ENCODE measurements around the gene PAM.

Gene PAM

DNA sequence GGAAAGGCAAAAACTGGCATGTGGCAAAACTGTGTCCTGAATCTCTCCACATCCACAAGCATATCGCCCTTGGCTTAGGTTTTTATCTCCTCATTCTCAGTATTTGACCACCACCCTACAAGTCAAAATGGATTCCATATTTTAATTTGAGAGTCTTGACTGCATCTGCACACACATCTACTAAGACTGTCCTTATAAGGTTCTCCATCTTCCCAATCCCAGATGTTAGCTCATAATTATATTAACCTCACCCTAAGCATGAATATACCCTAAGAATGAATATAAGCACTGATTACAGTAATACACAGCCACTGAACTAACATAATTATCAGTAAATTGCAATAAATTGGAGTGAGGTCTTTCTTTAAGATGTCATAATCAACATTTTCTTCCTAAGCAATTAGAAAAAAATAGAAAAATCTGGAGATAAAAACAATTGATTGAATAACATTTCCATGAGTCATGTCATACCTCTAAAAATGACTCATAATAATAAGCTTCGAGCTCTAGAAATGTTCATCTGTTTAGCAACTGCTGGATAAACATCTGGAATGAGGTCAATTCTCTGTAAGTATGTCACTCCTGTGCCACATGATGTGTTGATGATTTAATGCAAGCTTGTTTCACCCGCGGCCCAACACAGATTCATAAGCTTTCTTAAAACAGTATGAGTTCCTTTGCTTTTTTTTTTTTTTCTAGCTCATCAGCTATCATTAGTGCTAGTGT lies 39.9 kb upstream of the PAM start:
- no peak overlapping the region for H3K18ac ChIP-seq (ENCODE audit: low read depth in 1 of 2, low read length in 2 of 2)
- H4K91ac ChIP-seq (ENCODE audit: low read length): no peak overlapping the region
- no peak overlapping the region for H4K8ac ChIP-seq (ENCODE audit: low read length)
- H3K79me1 ChIP-seq (replicated peaks; ENCODE audit: low read length, poor library complexity, severe bottlenecking): no peaks in the 10 kb centered on the region
- WGBS: 98% methylated on average over 1 of the region's 4 CpGs
- no peak overlapping the region for H2AFZ ChIP-seq (ENCODE audit: low read depth, low read length)
- no peak overlapping the region for H2BK12ac ChIP-seq (ENCODE audit: low read length in 2 of 2)
- H3K27me3 ChIP-seq (ENCODE audit: control insufficient read depth in 1 of 2, insufficient read depth in 1 of 2, low read length in 2 of 2): no peaks in the 10 kb centered on the region
- no peak overlapping the region for H2BK5ac ChIP-seq (ENCODE audit: low read depth, low read length, poor library complexity, severe bottlenecking)
- H3K4me2 ChIP-seq (ENCODE audit: low read length, poor library complexity, severe bottlenecking): no peak overlapping the region
- H3K4me1 ChIP-seq (ENCODE audit: control insufficient read depth, insufficient read depth, low read depth, low read length): peaks cover 4% of the 10 kb centered on the region
- no peak overlapping the region for H3K4ac ChIP-seq (ENCODE audit: low read depth in 1 of 2, low read length in 2 of 2)
- H2BK120ac ChIP-seq (ENCODE audit: low read depth, low read length): no peak overlapping the region
- no peak overlapping the region for H3K23ac ChIP-seq (ENCODE audit: low read length in 2 of 2)
- DNase-seq: peak; percentile 57
- H3K4me3 ChIP-seq (ENCODE audit: insufficient read depth in 1 of 2, low read depth in 1 of 2, low read length in 2 of 2): no peak overlapping the region
- H3K9me3 ChIP-seq (ENCODE audit: control insufficient read depth, low read length): no peaks in the 10 kb centered on the region
- H3K27ac ChIP-seq (ENCODE audit: low read length, poor library complexity, severe bottlenecking): peak overlapping the region; percentile 34
- H3K14ac ChIP-seq (ENCODE audit: low read length in 2 of 2): no peak overlapping the region
- no peak overlapping the region for H2AK5ac ChIP-seq (ENCODE audit: low read length, severe bottlenecking)
- peak overlapping the region; percentile 63 for H3K9ac ChIP-seq (ENCODE audit: low read length)
- no peak overlapping the region for H2BK15ac ChIP-seq (ENCODE audit: low read depth, poor library complexity, severe bottlenecking)
- H3K36me3 ChIP-seq (ENCODE audit: control insufficient read depth in 1 of 2, insufficient read depth in 2 of 2, low read depth in 1 of 2, low read length in 2 of 2): no peaks in the 10 kb centered on the region

GRCh38 chr5:102716017-102716416 lies 39.1 kb upstream of the PAM start:
- Histone ChIP-seq H3K27ac (ENCODE audit: low read length, poor library complexity, severe bottlenecking) (no peak overlapping the region), H2BK120ac (ENCODE audit: low read depth, low read length) (no peak overlapping the region), H3K4me3 (ENCODE audit: insufficient read depth in 1 of 2, low read depth in 1 of 2, low read length in 2 of 2) (no peak overlapping the region), H2BK12ac (ENCODE audit: low read length in 2 of 2) (no peak overlapping the region), H3K4ac (ENCODE audit: low read depth in 1 of 2, low read length in 2 of 2) (no peak overlapping the region), H2AK5ac (ENCODE audit: low read length, severe bottlenecking) (no peak overlapping the region), H3K9me3 (ENCODE audit: control insufficient read depth, low read length) (no peaks in the 10 kb centered on the region), H2AFZ (ENCODE audit: low read depth, low read length) (no peak overlapping the region), H3K27me3 (ENCODE audit: control insufficient read depth in 1 of 2, insufficient read depth in 1 of 2, low read length in 2 of 2) (no peaks in the 10 kb centered on the region), H3K9ac (ENCODE audit: low read length) (peak overlapping the region; percentile 63), H2BK15ac (ENCODE audit: low read depth, poor library complexity, severe bottlenecking) (no peak overlapping the region), H3K23ac (ENCODE audit: low read length in 2 of 2) (no peak overlapping the region), H3K4me1 (ENCODE audit: control insufficient read depth, insufficient read depth, low read depth, low read length) (peaks cover 4% of the 10 kb centered on the region), H3K4me2 (ENCODE audit: low read length, poor library complexity, severe bottlenecking) (no peak overlapping the region), H3K18ac (ENCODE audit: low read depth in 1 of 2, low read length in 2 of 2) (no peak overlapping the region), H4K8ac (ENCODE audit: low read length) (no peak overlapping the region), H3K79me1 (replicated peaks; ENCODE audit: low read length, poor library complexity, severe bottlenecking) (no peaks in the 10 kb centered on the region), H2BK5ac (ENCODE audit: low read depth, low read length, poor library complexity, severe bottlenecking) (no peak overlapping the region), H3K36me3 (ENCODE audit: control insufficient read depth in 1 of 2, insufficient read depth in 2 of 2, low read depth in 1 of 2, low read length in 2 of 2) (no peaks in the 10 kb centered on the region), H4K91ac (ENCODE audit: low read length) (no peak overlapping the region), H3K14ac (ENCODE audit: low read length in 2 of 2) (no peak overlapping the region)
- 100% methylated on average over 5 of the region's 5 CpGs for WGBS
- DNase-seq: no peak

DNA sequence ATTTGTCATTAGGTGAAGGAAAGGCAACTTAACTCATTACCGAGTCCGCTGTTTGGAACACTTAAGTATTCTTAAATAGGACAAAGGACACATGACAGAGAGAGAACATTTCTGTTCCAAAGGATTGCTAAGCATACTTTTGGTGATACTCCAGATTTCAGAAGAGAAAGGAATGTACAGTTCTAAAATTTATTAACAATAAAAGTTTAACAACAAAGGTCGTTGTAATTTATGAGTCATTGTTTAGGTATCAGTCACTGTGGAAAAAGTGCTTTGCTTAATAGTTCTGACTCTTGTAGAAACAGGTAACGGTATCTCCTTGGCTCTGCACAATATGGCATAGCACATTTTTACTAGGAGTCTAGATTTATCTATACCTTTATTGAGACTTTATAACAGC lies 36.3 kb upstream of the PAM start:
- Histone ChIP-seq H2BK120ac (ENCODE audit: low read depth, low read length) (no peak overlapping the region), H3K4me1 (ENCODE audit: control insufficient read depth, insufficient read depth, low read depth, low read length) (peaks cover 4% of the 10 kb centered on the region), H3K4me3 (ENCODE audit: insufficient read depth in 1 of 2, low read depth in 1 of 2, low read length in 2 of 2) (no peak overlapping the region), H2BK12ac (ENCODE audit: low read length in 2 of 2) (no peak overlapping the region), H3K27me3 (ENCODE audit: control insufficient read depth in 1 of 2, insufficient read depth in 1 of 2, low read length in 2 of 2) (no peaks in the 10 kb centered on the region), H3K14ac (ENCODE audit: low read length in 2 of 2) (no peak overlapping the region), H3K36me3 (ENCODE audit: control insufficient read depth in 1 of 2, insufficient read depth in 2 of 2, low read depth in 1 of 2, low read length in 2 of 2) (no peaks in the 10 kb centered on the region), H4K8ac (ENCODE audit: low read length) (no peak overlapping the region), H3K23ac (ENCODE audit: low read length in 2 of 2) (no peak overlapping the region), H3K4me2 (ENCODE audit: low read length, poor library complexity, severe bottlenecking) (no peak overlapping the region), H3K18ac (ENCODE audit: low read depth in 1 of 2, low read length in 2 of 2) (no peak overlapping the region), H3K79me1 (replicated peaks; ENCODE audit: low read length, poor library complexity, severe bottlenecking) (no peaks in the 10 kb centered on the region), H2AK5ac (ENCODE audit: low read length, severe bottlenecking) (no peak overlapping the region), H4K91ac (ENCODE audit: low read length) (no peak overlapping the region), H2BK5ac (ENCODE audit: low read depth, low read length, poor library complexity, severe bottlenecking) (no peak overlapping the region), H3K4ac (ENCODE audit: low read depth in 1 of 2, low read length in 2 of 2) (no peak overlapping the region), H3K9ac (ENCODE audit: low read length) (peak overlapping the region; percentile 7), H2BK15ac (ENCODE audit: low read depth, poor library complexity, severe bottlenecking) (no peak overlapping the region), H3K27ac (ENCODE audit: low read length, poor library complexity, severe bottlenecking) (no peak overlapping the region), H3K9me3 (ENCODE audit: control insufficient read depth, low read length) (no peaks in the 10 kb centered on the region), H2AFZ (ENCODE audit: low read depth, low read length) (no peak overlapping the region)
- DNase-seq: peak; percentile 5
- WGBS: 80% methylated on average over 1 of the region's 4 CpGs

DNA sequence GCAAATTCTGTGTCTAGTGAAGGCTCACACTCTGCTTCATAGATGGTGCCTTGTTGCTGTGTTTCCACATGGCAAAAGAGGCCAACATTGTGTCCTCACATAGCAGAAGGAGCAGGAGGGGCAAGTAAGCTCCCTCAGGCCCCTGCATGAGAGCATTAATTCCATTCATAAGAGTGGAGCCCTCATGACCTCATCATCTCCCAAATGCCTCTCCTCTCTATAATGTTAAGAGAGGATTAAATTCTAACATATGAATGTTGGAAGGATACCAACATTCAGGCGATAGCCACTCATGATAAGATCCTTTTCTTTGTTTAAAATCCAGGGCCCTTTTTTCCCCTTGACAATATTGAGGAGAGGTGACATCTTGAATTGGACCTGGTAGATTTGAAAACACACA lies 35.2 kb upstream of the PAM start:
- Histone ChIP-seq H3K4me2 (ENCODE audit: low read length, poor library complexity, severe bottlenecking) (no peak overlapping the region), H3K14ac (ENCODE audit: low read length in 2 of 2) (no peak overlapping the region), H2AK5ac (ENCODE audit: low read length, severe bottlenecking) (peak overlapping the region; percentile 33), H2AFZ (ENCODE audit: low read depth, low read length) (no peak overlapping the region), H2BK120ac (ENCODE audit: low read depth, low read length) (no peak overlapping the region), H3K27ac (ENCODE audit: low read length, poor library complexity, severe bottlenecking) (no peak overlapping the region), H3K4me3 (ENCODE audit: insufficient read depth in 1 of 2, low read depth in 1 of 2, low read length in 2 of 2) (no peak overlapping the region), H3K4ac (ENCODE audit: low read depth in 1 of 2, low read length in 2 of 2) (no peak overlapping the region), H3K79me1 (replicated peaks; ENCODE audit: low read length, poor library complexity, severe bottlenecking) (no peaks in the 10 kb centered on the region), H2BK5ac (ENCODE audit: low read depth, low read length, poor library complexity, severe bottlenecking) (no peak overlapping the region), H2BK15ac (ENCODE audit: low read depth, poor library complexity, severe bottlenecking) (no peak overlapping the region), H4K91ac (ENCODE audit: low read length) (no peak overlapping the region), H3K23ac (ENCODE audit: low read length in 2 of 2) (no peak overlapping the region), H3K18ac (ENCODE audit: low read depth in 1 of 2, low read length in 2 of 2) (peak overlapping the region in 1 of 2 experiments; percentile 11), H3K9ac (ENCODE audit: low read length) (no peak overlapping the region), H4K8ac (ENCODE audit: low read length) (no peak overlapping the region), H3K27me3 (ENCODE audit: control insufficient read depth in 1 of 2, insufficient read depth in 1 of 2, low read length in 2 of 2) (no peaks in the 10 kb centered on the region), H3K36me3 (ENCODE audit: control insufficient read depth in 1 of 2, insufficient read depth in 2 of 2, low read depth in 1 of 2, low read length in 2 of 2) (no peaks in the 10 kb centered on the region), H3K9me3 (ENCODE audit: control insufficient read depth, low read length) (no peaks in the 10 kb centered on the region), H2BK12ac (ENCODE audit: low read length in 2 of 2) (no peak overlapping the region), H3K4me1 (ENCODE audit: control insufficient read depth, insufficient read depth, low read depth, low read length) (peaks cover 2% of the 10 kb centered on the region)
- no CpG with 5 or more reads among the region's 1 CpG for WGBS
- no peak for DNase-seq
